ENCODE measurements around the gene C6orf132.

The C6orf132 gene

DNA sequence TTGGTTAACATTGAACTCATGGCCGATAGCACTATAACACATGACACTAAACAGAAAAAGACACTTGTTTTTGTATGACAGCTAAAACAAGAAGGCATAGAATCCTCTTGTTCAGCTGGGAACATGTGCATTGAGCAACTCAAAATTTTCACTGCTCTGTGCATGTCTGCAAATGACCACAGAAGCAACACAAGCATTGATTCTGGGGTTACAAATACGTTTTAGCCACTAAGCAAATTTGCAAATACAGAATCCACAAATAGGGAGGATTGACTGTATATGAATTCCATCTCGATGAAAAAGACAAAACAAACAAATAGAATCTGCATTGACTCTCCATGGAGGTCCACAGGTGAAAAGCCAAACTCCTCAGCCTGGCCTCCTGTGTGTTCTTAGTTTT lies 31.7 kb downstream of the C6orf132 start:
- no peaks in the 10 kb centered on the region for H3K9me3 ChIP-seq (ENCODE audit: control insufficient read depth, low read length)
- H3K9ac ChIP-seq (ENCODE audit: low read length) = no peak overlapping the region
- no peaks in the 10 kb centered on the region for H3K4me1 ChIP-seq (ENCODE audit: control insufficient read depth, insufficient read depth, low read length)
- no peak overlapping the region for H3K4me3 ChIP-seq (ENCODE audit: low read length)
- H3K36me3 ChIP-seq (ENCODE audit: control insufficient read depth, insufficient read depth, low read length, severe bottlenecking) = no peaks in the 10 kb centered on the region
- no peak for DNase-seq (ENCODE audit: low read depth)
- no peaks in the 10 kb centered on the region for H3K27me3 ChIP-seq (replicated peaks; ENCODE audit: control insufficient read depth, insufficient read depth, low read length)

GRCh38 chr6:42108071-42108470 lies 34.3 kb downstream of the C6orf132 start:
- no peaks in the 10 kb centered on the region for H3K27me3 ChIP-seq (replicated peaks; ENCODE audit: control insufficient read depth, insufficient read depth, low read length)
- H3K36me3 ChIP-seq (ENCODE audit: control insufficient read depth, insufficient read depth, low read length, severe bottlenecking) = no peaks in the 10 kb centered on the region
- H3K9ac ChIP-seq (ENCODE audit: low read length) = no peak overlapping the region
- no peaks in the 10 kb centered on the region for H3K9me3 ChIP-seq (ENCODE audit: control insufficient read depth, low read length)
- no peak for DNase-seq (ENCODE audit: low read depth)
- peaks cover 8% of the 10 kb centered on the region for H3K4me1 ChIP-seq (ENCODE audit: control insufficient read depth, insufficient read depth, low read length)
- no peak overlapping the region for H3K4me3 ChIP-seq (ENCODE audit: low read length)

DNA sequence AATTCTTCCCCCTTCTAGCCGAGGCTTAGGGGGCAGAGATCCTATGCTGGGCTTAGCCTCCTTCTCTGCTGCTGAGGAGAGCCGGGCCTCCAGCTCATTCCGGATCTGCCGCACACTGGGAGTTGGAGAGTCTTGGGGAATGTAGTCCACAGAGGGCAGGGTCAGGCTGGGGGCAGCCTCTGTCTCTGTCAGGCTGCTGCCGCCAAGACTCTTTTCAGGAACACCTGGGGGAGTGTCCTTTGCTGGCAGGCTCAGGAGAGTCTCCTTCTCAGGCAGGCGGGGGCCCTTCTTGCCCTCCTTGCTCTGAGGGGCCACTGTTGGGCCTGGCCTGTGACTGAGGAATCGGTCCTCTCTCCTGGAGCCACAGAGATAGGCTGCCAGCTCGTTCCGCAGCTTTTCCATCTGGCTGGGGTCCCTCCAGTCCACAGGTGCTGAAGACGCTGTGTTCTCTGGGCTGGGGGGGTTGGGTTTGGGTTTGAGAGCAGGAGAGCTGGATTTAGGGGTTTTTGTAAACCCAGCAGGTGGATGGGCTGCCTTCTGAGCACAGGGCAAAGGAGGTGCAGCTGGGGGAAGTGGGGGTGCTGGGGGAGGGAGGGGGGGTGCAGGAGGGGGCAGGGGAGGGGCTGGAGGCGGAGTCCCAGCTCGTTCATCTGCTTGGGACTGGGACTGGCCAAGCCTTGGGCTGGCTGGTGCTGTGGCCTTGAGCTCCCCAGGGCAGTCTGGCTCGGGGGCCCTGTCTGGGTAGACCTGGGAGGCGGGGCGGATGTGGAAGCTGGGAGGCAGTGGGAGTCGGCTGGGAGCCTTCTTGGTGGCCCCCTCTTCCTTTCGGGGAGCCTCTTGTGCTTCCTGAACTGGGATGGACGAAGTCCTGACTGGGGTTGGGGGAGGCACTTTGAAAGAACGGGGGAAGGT lies 36.1 kb downstream of the C6orf132 start:
- Histone ChIP-seq H3K4me3 (ENCODE audit: low read length) (no peak overlapping the region), H3K9me3 (ENCODE audit: control insufficient read depth, low read length) (no peaks in the 10 kb centered on the region), H3K4me1 (ENCODE audit: control insufficient read depth, insufficient read depth, low read length) (peaks cover 15% of the 10 kb centered on the region), H3K9ac (ENCODE audit: low read length) (no peak overlapping the region), H3K27me3 (replicated peaks; ENCODE audit: control insufficient read depth, insufficient read depth, low read length) (no peaks in the 10 kb centered on the region), H3K36me3 (ENCODE audit: control insufficient read depth, insufficient read depth, low read length, severe bottlenecking) (no peaks in the 10 kb centered on the region)
- no peak for DNase-seq (ENCODE audit: low read depth)

GRCh38 chr6:42105709-42106108 lies 36.7 kb downstream of the C6orf132 start:
- H3K36me3 ChIP-seq (ENCODE audit: control insufficient read depth, insufficient read depth, low read length, severe bottlenecking) = no peaks in the 10 kb centered on the region

DNA sequence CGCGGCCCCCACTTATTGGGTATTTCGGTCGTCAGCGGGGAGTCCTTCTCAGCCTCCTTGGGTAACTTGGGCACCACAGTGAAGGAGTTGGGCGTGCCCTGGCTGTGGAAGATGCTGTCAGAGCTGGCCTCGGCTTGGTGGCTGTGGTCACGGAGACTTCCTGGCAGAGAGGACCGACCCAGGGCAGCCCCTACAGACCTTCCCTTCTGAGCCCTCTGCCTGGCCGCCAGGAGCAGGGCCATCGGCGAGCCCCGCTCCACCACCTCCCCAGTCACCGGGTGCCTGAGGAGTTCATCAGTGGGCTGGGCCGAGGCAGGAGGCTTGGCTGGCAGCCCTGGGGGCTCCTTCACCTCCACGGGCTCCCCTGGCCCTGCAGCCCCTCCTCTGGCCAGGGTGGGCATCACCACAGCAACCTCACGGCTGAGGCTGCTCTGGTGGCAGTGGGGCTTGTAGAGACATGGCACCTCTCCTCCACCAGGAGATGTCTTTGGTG lies 37.2 kb downstream of the C6orf132 start:
- Histone ChIP-seq H3K9ac (ENCODE audit: low read length) (no peak overlapping the region), H3K27me3 (replicated peaks; ENCODE audit: control insufficient read depth, insufficient read depth, low read length) (no peaks in the 10 kb centered on the region), H3K4me3 (ENCODE audit: low read length) (no peak overlapping the region), H3K4me1 (ENCODE audit: control insufficient read depth, insufficient read depth, low read length) (peaks cover 26% of the 10 kb centered on the region), H3K36me3 (ENCODE audit: control insufficient read depth, insufficient read depth, low read length, severe bottlenecking) (no peaks in the 10 kb centered on the region), H3K9me3 (ENCODE audit: control insufficient read depth, low read length) (no peaks in the 10 kb centered on the region)
- DNase-seq (ENCODE audit: low read depth) = no peak

More at GRCh38 chr6:42105709-42106108, 36.7 kb downstream of the C6orf132 start:
- H3K4me3 ChIP-seq (ENCODE audit: low read length) = no peak overlapping the region
- DNase-seq (ENCODE audit: low read depth) = no peak
- peaks cover 21% of the 10 kb centered on the region for H3K4me1 ChIP-seq (ENCODE audit: control insufficient read depth, insufficient read depth, low read length)
- no peak overlapping the region for H3K9ac ChIP-seq (ENCODE audit: low read length)
- no peaks in the 10 kb centered on the region for H3K9me3 ChIP-seq (ENCODE audit: control insufficient read depth, low read length)
- no peaks in the 10 kb centered on the region for H3K27me3 ChIP-seq (replicated peaks; ENCODE audit: control insufficient read depth, insufficient read depth, low read length)

GRCh38 chr6:42104804-42105125 lies 37.7 kb downstream of the C6orf132 start:
- DNase-seq (ENCODE audit: low read depth) = no peak
- peak overlapping the region; percentile 75 for H3K4me3 ChIP-seq (ENCODE audit: low read length)
- no peaks in the 10 kb centered on the region for H3K36me3 ChIP-seq (ENCODE audit: control insufficient read depth, insufficient read depth, low read length, severe bottlenecking)
- peaks cover 30% of the 10 kb centered on the region for H3K4me1 ChIP-seq (ENCODE audit: control insufficient read depth, insufficient read depth, low read length)
- H3K27me3 ChIP-seq (replicated peaks; ENCODE audit: control insufficient read depth, insufficient read depth, low read length) = no peaks in the 10 kb centered on the region
- peak overlapping the region; percentile 68 for H3K9ac ChIP-seq (ENCODE audit: low read length)
- H3K9me3 ChIP-seq (ENCODE audit: control insufficient read depth, low read length) = no peaks in the 10 kb centered on the region

DNA sequence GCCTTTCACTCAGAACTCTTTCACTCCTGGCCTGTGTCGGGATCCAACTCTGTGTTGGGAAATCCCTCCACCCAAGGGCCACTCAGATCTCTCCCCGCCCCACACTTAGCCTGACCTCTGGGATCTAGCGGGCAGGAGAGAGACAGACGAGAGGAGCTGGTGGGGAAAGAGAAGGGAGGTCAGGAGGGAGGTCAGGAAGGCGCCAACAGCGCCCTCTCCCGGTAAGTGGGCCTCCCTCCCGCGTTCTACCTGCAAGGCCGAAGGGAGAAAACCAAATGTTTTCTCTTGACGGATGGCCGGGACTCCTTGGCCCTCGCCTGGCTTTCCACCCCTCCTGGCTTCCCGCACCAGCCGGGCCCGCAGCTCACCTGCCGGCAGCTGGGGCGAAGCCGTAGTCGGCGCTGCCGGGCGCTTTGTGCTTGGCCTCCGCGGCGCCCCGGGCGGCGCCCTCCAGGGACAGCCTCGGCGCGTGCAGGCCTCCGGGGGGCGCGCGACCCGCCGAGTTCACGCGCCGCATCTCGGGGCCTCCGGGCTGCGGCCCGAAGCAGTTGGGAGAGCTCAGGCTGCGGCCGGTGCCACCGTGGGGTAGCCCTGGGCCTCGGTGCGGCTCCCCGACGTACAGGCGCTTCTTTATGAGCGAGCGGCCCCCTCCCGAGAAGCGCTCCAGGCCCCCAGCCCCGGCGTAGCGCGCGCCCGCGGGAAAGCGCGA lies 38.2 kb downstream of the C6orf132 start:
- no peak for DNase-seq (ENCODE audit: low read depth)
- Histone ChIP-seq H3K4me3 (ENCODE audit: low read length) (peak overlapping the region; percentile 75), H3K9ac (ENCODE audit: low read length) (peak overlapping the region; percentile 68), H3K36me3 (ENCODE audit: control insufficient read depth, insufficient read depth, low read length, severe bottlenecking) (no peaks in the 10 kb centered on the region), H3K9me3 (ENCODE audit: control insufficient read depth, low read length) (no peaks in the 10 kb centered on the region), H3K4me1 (ENCODE audit: control insufficient read depth, insufficient read depth, low read length) (peaks cover 35% of the 10 kb centered on the region), H3K27me3 (replicated peaks; ENCODE audit: control insufficient read depth, insufficient read depth, low read length) (no peaks in the 10 kb centered on the region)

DNA sequence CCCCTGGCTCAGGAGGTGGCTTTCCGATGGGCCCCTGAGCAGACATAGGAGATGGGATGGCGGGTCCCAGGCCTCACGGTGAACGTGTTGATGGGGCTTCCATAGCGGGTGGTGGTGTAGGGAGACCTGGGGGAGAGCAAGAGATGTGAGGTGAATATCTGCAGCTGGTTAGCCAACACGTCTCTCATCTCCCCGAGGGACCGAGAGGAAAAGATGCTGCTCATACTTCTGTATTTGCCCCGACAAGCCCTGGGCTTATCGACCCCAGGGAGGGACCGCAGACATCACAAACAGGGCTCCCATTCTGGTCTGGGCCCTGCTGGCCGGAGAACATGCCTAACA lies 38.7 kb downstream of the C6orf132 start:
- H3K4me3 ChIP-seq (ENCODE audit: low read length) = peak overlapping the region; percentile 75

GRCh38 chr6:42103216-42103615 lies 39.2 kb downstream of the C6orf132 start:
- H3K9me3 ChIP-seq (ENCODE audit: control insufficient read depth, low read length) = no peaks in the 10 kb centered on the region
- H3K4me3 ChIP-seq (ENCODE audit: low read length) = no peak overlapping the region
- peaks cover 39% of the 10 kb centered on the region for H3K4me1 ChIP-seq (ENCODE audit: control insufficient read depth, insufficient read depth, low read length)

More for the DNA sequence above, 38.7 kb downstream of the C6orf132 start:
- H3K4me1 ChIP-seq (ENCODE audit: control insufficient read depth, insufficient read depth, low read length) = peaks cover 39% of the 10 kb centered on the region
- no peaks in the 10 kb centered on the region for H3K36me3 ChIP-seq (ENCODE audit: control insufficient read depth, insufficient read depth, low read length, severe bottlenecking)
- H3K27me3 ChIP-seq (replicated peaks; ENCODE audit: control insufficient read depth, insufficient read depth, low read length) = no peaks in the 10 kb centered on the region
- peak overlapping the region; percentile 68 for H3K9ac ChIP-seq (ENCODE audit: low read length)
- no peaks in the 10 kb centered on the region for H3K9me3 ChIP-seq (ENCODE audit: control insufficient read depth, low read length)
- DNase-seq (ENCODE audit: low read depth) = no peak

DNA sequence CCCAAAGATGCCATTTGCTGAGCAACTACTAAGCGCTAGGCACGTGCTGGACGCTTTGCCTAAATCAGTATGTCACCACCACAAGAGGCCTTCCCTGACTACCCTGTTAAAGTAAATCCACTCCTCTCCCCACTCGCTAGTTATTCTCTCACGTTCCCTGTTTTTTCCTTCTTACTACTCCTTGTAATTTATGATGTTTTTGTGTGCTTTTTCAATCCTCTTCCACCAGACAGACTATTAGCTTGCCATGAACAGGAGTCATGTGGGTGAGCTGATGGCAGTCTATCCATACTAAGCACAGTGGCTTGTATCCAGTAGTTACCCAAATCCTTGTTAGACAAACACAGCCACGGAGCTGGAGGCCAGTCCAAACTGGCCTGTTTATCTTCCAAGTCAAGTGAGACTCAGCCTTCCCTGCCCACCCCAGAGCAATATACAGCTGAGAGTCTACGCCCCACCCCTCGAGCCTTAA lies 41.2 kb downstream of the C6orf132 start:
- peaks cover 39% of the 10 kb centered on the region for H3K4me1 ChIP-seq (ENCODE audit: control insufficient read depth, insufficient read depth, low read length)
- no peaks in the 10 kb centered on the region for H3K9me3 ChIP-seq (ENCODE audit: control insufficient read depth, low read length)
- H3K36me3 ChIP-seq (ENCODE audit: control insufficient read depth, insufficient read depth, low read length, severe bottlenecking) = no peaks in the 10 kb centered on the region
- H3K4me3 ChIP-seq (ENCODE audit: low read length) = no peak overlapping the region
- H3K9ac ChIP-seq (ENCODE audit: low read length) = peak overlapping the region; percentile 47
- H3K27me3 ChIP-seq (replicated peaks; ENCODE audit: control insufficient read depth, insufficient read depth, low read length) = no peaks in the 10 kb centered on the region
- no peak for DNase-seq (ENCODE audit: low read depth)

More at GRCh38 chr6:42103216-42103615, 39.2 kb downstream of the C6orf132 start:
- no peaks in the 10 kb centered on the region for H3K36me3 ChIP-seq (ENCODE audit: control insufficient read depth, insufficient read depth, low read length, severe bottlenecking)
- H3K27me3 ChIP-seq (replicated peaks; ENCODE audit: control insufficient read depth, insufficient read depth, low read length) = no peaks in the 10 kb centered on the region
- DNase-seq (ENCODE audit: low read depth) = no peak
- peak overlapping the region; percentile 68 for H3K9ac ChIP-seq (ENCODE audit: low read length)
